ENCODE data around the gene RPP14.

GRCh38 chr3:58349792-58350626, 44.0 kb downstream of the RPP14 start:
- TF ChIP-seq BHLHE40 (IDR thresholded peaks at IDR 0.05; ENCODE audit: low read depth, low read length), result no peak
- TF ChIP-seq CHD4 (IDR thresholded peaks at IDR 0.05; ENCODE audit: borderline replicate concordance), result no peak
- TF ChIP-seq CTCF (IDR thresholded peaks at IDR 0.05), result no peak
- no peak for TF ChIP-seq MYC (IDR thresholded peaks at IDR 0.05; ENCODE audit: borderline replicate concordance, low read length)
- TF ChIP-seq RFX5 (IDR thresholded peaks at IDR 0.05), result no peak
- TF ChIP-seq ZFP36 (IDR thresholded peaks at IDR 0.05; ENCODE audit: borderline replicate concordance, partially characterized antibody), result no peak
- no peak for TF ChIP-seq RARB (CRISPR knock-in tag; IDR thresholded peaks at IDR 0.05)
- no peak for TF ChIP-seq EP300 (IDR thresholded peaks at IDR 0.05)
- no peak for TF ChIP-seq HES2 (IDR thresholded peaks at IDR 0.05)
- TF ChIP-seq RAD21 (conservative IDR thresholded peaks at IDR 0.05 in 1 of 2, IDR thresholded peaks at IDR 0.05 in 1 of 2), result no peak
- TF ChIP-seq POLR2A (IDR thresholded peaks at IDR 0.05; ENCODE audit: low read length), result no peak
- TF ChIP-seq POLR2AphosphoS2 (conservative IDR thresholded peaks at IDR 0.05; ENCODE audit: low read length), result no peak
- no peak for TF ChIP-seq JUN (IDR thresholded peaks at IDR 0.05)
